Measurements from ENCODE around the gene ISCU. TPM values are rescaled to one million over a fixed set of nuclear protein-coding genes. Genes with fewer than 3 reads are reported as not detected.
A peak's percentile ranks its signal among the peaks of the same experiment; 100 is the strongest.

ISCU gene
- total and polyA plus RNA-seq, 2 donors (not counting 1 experiment from before 2014, with no cell fraction given), result 127 to 313 TPM

DNA sequence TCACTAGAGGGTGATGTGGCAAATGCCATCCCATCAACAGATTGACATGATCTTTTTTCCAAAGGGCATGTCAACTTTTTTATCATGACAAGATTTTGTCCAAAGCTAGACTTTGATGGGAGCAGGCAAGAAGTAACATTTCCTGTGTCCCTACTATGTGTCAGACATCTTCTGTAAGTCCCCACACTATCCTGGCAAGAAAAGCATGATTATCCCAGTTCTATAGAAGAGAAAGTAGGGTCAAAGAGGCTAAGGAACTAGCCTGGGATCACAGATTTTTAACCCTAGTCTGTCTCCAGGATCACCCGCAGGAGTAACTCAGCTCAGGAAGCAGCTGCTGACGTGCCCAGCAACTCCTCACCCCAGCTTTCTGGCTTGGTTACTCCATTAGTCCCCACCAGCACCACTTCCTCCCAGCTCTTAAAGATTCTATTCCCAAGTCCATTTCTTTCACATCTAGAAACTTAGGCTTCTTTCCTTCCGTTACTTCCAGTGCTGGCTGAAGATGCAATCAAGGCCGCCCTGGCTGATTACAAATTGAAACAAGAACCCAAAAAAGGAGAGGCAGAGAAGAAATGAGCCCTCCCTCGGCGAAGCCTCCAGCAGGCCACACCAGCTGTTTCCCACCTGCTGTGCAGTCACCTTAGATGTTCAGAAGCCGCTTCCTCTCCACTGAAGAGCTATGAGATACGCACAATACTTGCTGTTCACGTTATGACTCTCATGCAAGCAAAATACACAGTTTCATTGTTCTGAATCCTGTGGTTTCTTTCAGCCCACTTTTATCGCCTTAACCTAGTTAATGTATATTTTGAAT lies 6.2 kb downstream of the ISCU start:
- DNase-seq (ENCODE audit: low read depth in 2 of 2), result no peak
- Histone ChIP-seq H3K4me1 (ENCODE audit: control insufficient read depth, extremely low read depth, insufficient read depth, low read length) (peaks cover 11% of the 10 kb centered on the region), H3K27ac (ENCODE audit: insufficient read depth, low read length) (no peak overlapping the region), H3K4me2 (ENCODE audit: extremely low read depth, insufficient read depth, low read length) (no peak overlapping the region), H3K4me3 (replicated peaks in 1 of 4; ENCODE audit: control extremely low read depth in 1 of 4, insufficient read depth in 1 of 4, low read depth in 3 of 4, low read length in 4 of 4) (no peak overlapping the region), H3K36me3 (ENCODE audit: control insufficient read depth, insufficient read depth, low read length) (peaks cover 28% of the 10 kb centered on the region), H4K20me1 (ENCODE audit: control insufficient read depth, extremely low read depth, insufficient read depth, low read length) (no peaks in the 10 kb centered on the region), H3K9me3 (ENCODE audit: control insufficient read depth, insufficient read depth, low read depth, low read length) (no peaks in the 10 kb centered on the region), H2AFZ (ENCODE audit: low read length) (no peak overlapping the region), H3K27me3 (ENCODE audit: control insufficient read depth, insufficient read depth, low read length) (no peaks in the 10 kb centered on the region), H3K79me2 (ENCODE audit: control insufficient read depth, insufficient read depth, low read length) (peaks cover 8% of the 10 kb centered on the region), H3K9ac (ENCODE audit: insufficient read depth, low read length) (no peak overlapping the region)
- TF ChIP-seq, protein P1, sequence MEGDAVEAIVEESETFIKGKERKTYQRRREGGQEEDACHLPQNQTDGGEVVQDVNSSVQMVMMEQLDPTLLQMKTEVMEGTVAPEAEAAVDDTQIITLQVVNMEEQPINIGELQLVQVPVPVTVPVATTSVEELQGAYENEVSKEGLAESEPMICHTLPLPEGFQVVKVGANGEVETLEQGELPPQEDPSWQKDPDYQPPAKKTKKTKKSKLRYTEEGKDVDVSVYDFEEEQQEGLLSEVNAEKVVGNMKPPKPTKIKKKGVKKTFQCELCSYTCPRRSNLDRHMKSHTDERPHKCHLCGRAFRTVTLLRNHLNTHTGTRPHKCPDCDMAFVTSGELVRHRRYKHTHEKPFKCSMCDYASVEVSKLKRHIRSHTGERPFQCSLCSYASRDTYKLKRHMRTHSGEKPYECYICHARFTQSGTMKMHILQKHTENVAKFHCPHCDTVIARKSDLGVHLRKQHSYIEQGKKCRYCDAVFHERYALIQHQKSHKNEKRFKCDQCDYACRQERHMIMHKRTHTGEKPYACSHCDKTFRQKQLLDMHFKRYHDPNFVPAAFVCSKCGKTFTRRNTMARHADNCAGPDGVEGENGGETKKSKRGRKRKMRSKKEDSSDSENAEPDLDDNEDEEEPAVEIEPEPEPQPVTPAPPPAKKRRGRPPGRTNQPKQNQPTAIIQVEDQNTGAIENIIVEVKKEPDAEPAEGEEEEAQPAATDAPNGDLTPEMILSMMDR (conservative IDR thresholded peaks at IDR 0.05 in 1 of 2, IDR thresholded peaks at IDR 0.05 in 1 of 2; ENCODE audit: low read depth in 1 of 2, low read length in 2 of 2), result no peak
- no peak for TF ChIP-seq EZH2 (IDR thresholded peaks at IDR 0.05; ENCODE audit: low read length, missing control alignments)

DNA sequence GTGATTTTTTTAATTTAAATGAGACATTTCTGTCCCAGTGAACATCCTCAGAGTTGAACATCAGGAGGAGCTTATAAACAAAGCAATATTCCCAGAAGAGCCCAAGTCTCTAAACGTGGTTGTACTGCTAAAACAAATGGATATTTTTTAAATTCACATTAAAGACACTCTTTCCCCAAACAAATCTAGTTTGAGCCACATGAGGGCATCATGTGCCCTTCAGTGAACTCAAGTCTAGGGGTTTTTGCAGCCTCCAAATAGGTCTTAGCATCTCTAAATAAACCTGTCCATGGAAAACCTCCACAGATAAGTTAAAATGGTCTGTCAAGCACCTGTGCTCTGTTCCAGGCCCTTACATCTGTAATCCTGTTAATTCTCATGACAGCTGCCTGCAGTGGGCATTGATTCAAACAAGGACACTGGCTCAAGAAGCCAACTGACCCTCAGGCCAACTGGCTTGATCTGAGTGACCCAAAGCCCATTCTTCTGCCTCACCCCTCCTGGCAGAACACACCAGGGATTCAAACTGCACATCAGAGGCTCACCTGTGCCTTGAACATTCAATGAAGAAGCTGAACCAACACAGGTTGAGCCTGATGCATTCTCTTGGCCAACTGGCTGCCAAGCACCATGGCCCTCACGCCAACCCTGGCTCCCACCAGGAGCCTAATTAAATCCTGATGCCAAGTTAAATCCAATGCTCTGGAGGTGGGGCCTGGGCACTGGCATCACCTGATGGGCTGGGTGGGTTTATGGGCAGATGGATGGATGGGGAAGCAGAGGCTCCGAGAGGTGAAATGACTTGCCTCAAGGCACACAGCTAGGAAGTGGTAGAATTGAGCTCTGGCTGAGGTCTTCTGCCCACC lies 8.6 kb downstream of the ISCU start:
- no peaks in the 10 kb centered on the region for H3K27me3 ChIP-seq (ENCODE audit: control insufficient read depth, insufficient read depth, low read length)
- peaks cover 4% of the 10 kb centered on the region for H3K4me1 ChIP-seq (ENCODE audit: control insufficient read depth, extremely low read depth, insufficient read depth, low read length)
- no peaks in the 10 kb centered on the region for H3K79me2 ChIP-seq (ENCODE audit: control insufficient read depth, insufficient read depth, low read length)
- no peak overlapping the region for H2AFZ ChIP-seq (ENCODE audit: low read length)
- DNase-seq (ENCODE audit: low read depth in 2 of 2), result peak in 1 of 2 donors; percentile 82
- no peak overlapping the region for H3K9ac ChIP-seq (ENCODE audit: insufficient read depth, low read length)
- no peaks in the 10 kb centered on the region for H4K20me1 ChIP-seq (ENCODE audit: control insufficient read depth, extremely low read depth, insufficient read depth, low read length)
- no peak overlapping the region for H3K27ac ChIP-seq (ENCODE audit: insufficient read depth, low read length)
- peaks cover 19% of the 10 kb centered on the region for H3K36me3 ChIP-seq (ENCODE audit: control insufficient read depth, insufficient read depth, low read length)
- no peak overlapping the region for H3K4me3 ChIP-seq (replicated peaks in 1 of 4; ENCODE audit: control extremely low read depth in 1 of 4, insufficient read depth in 1 of 4, low read depth in 3 of 4, low read length in 4 of 4)
- no peak overlapping the region for H3K4me2 ChIP-seq (ENCODE audit: extremely low read depth, insufficient read depth, low read length)
- TF ChIP-seq, protein P1 (conservative IDR thresholded peaks at IDR 0.05 in 1 of 2, IDR thresholded peaks at IDR 0.05 in 1 of 2; ENCODE audit: low read depth in 1 of 2, low read length in 2 of 2), result peak; percentile 53 to 58
- no peak for TF ChIP-seq EZH2 (IDR thresholded peaks at IDR 0.05; ENCODE audit: low read length, missing control alignments)
- H3K9me3 ChIP-seq (ENCODE audit: control insufficient read depth, insufficient read depth, low read depth, low read length), result no peaks in the 10 kb centered on the region

DNA sequence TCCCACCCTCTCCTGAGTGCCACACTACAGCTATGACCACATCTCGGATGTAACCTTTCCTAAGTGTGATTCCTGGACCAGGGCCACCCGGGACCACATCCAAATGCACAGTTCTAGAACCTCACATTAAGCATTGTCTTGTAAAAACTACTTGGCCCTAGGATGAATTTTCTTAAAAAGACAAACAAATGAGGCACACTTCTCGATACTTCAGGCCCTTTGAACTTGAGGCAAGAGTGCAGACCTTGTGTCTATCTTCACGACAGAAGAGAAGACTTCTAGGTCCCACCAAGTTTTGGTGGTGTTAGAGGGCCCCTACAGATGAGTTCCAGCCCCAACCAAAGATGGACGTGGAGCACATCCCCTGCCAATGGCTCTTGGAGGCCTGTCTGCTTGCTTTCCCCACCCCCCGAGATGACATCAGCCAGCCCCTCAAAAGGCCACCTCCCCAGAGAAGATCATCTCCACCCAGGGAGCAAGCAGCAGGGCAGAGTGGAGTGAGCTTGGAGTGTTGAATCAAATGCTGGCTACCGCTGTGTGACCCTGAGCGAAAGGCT lies 9.3 kb downstream of the ISCU start:
- no peak overlapping the region for H3K4me3 ChIP-seq (replicated peaks in 1 of 4; ENCODE audit: control extremely low read depth in 1 of 4, insufficient read depth in 1 of 4, low read depth in 3 of 4, low read length in 4 of 4)
- DNase-seq (ENCODE audit: low read depth in 2 of 2), result no peak
- H3K9me3 ChIP-seq (ENCODE audit: control insufficient read depth, insufficient read depth, low read depth, low read length), result no peaks in the 10 kb centered on the region
- peaks cover 14% of the 10 kb centered on the region for H3K36me3 ChIP-seq (ENCODE audit: control insufficient read depth, insufficient read depth, low read length)
- no peak overlapping the region for H2AFZ ChIP-seq (ENCODE audit: low read length)
- no peaks in the 10 kb centered on the region for H3K27me3 ChIP-seq (ENCODE audit: control insufficient read depth, insufficient read depth, low read length)
- H4K20me1 ChIP-seq (ENCODE audit: control insufficient read depth, extremely low read depth, insufficient read depth, low read length), result no peaks in the 10 kb centered on the region
- H3K79me2 ChIP-seq (ENCODE audit: control insufficient read depth, insufficient read depth, low read length), result no peaks in the 10 kb centered on the region
- TF ChIP-seq EZH2 (IDR thresholded peaks at IDR 0.05; ENCODE audit: low read length, missing control alignments), result no peak
- TF ChIP-seq, protein P1 (conservative IDR thresholded peaks at IDR 0.05 in 1 of 2, IDR thresholded peaks at IDR 0.05 in 1 of 2; ENCODE audit: low read depth in 1 of 2, low read length in 2 of 2), result no peak
- H3K9ac ChIP-seq (ENCODE audit: insufficient read depth, low read length), result no peak overlapping the region
- no peak overlapping the region for H3K27ac ChIP-seq (ENCODE audit: insufficient read depth, low read length)
- H3K4me1 ChIP-seq (ENCODE audit: control insufficient read depth, extremely low read depth, insufficient read depth, low read length), result peaks cover 10% of the 10 kb centered on the region
- H3K4me2 ChIP-seq (ENCODE audit: extremely low read depth, insufficient read depth, low read length), result no peak overlapping the region

Measured in fibroblast of lung (primary cell).